ENCODE measurements around the gene TMEM40.
"Not testable (repeated sequence)": the region's sequence is repeated elsewhere in the genome, so short reads cannot be mapped to it uniquely, and the experiment has no call there.

Gene TMEM40

GRCh38 chr3:12759097-12759679, at the start of gene TMEM40:
TMEM40 (minus strand) TSS chr3:12759259; CDS start chr3:12749832, 9,427 bp downstream.
- no peak for DNase-seq (ENCODE audit: low read depth)

- no peak for DNase-seq (ENCODE audit: low read depth)
Observed at GRCh38 chr3:12808587-12808986, 49.5 kb upstream of the TMEM40 start.

GRCh38 chr3:12807601-12808359, 48.7 kb upstream of the TMEM40 start:
- no peak for DNase-seq (ENCODE audit: low read depth)

GRCh38 chr3:12807066-12807465, 48.0 kb upstream of the TMEM40 start:
- no peak for DNase-seq (ENCODE audit: low read depth)

GRCh38 chr3:12803371-12803770, 44.3 kb upstream of the TMEM40 start:
- DNase-seq (ENCODE audit: low read depth) = no peak

- DNase-seq (ENCODE audit: low read depth) = no peak
Observed at GRCh38 chr3:12799525-12800440, 40.7 kb upstream of the TMEM40 start.

- no peak for DNase-seq (ENCODE audit: low read depth)
Observed at GRCh38 chr3:12798559-12799179, 39.6 kb upstream of the TMEM40 start.

- DNase-seq (ENCODE audit: low read depth) = no peak
Observed at GRCh38 chr3:12797892-12798558, 39.0 kb upstream of the TMEM40 start.

GRCh38 chr3:12797124-12797891, 38.2 kb upstream of the TMEM40 start:
- no peak for DNase-seq (ENCODE audit: low read depth)

GRCh38 chr3:12796171-12797123, 37.4 kb upstream of the TMEM40 start, which contains the start of gene CAND2:
CAND2 (plus strand) TSS chr3:12796680; CDS start chr3:12796721, 41 bp downstream.
- DNase-seq (ENCODE audit: low read depth) = no peak

- DNase-seq (ENCODE audit: low read depth) = no peak
Observed at GRCh38 chr3:12793701-12794100, 34.6 kb upstream of the TMEM40 start.

GRCh38 chr3:12791430-12791829, 32.4 kb upstream of the TMEM40 start:
- DNase-seq (ENCODE audit: low read depth) = no peak

GRCh38 chr3:12787967-12788690, 29.1 kb upstream of the TMEM40 start:
- not testable (repeated sequence) for DNase-seq (ENCODE audit: low read depth)

- DNase-seq (ENCODE audit: low read depth) = peak; percentile 29
Observed at GRCh38 chr3:12787346-12787745, 28.3 kb upstream of the TMEM40 start.

- no peak for DNase-seq (ENCODE audit: low read depth)
Observed at GRCh38 chr3:12785096-12785495, 26.0 kb upstream of the TMEM40 start.

GRCh38 chr3:12782172-12782815, 23.2 kb upstream of the TMEM40 start:
- no peak for DNase-seq (ENCODE audit: low read depth)

- no peak for DNase-seq (ENCODE audit: low read depth)
Observed at GRCh38 chr3:12780751-12781150, 21.7 kb upstream of the TMEM40 start.

GRCh38 chr3:12777171-12777570, 18.1 kb upstream of the TMEM40 start:
- DNase-seq (ENCODE audit: low read depth) = no peak

Measured in stimulated activated CD4-positive, alpha-beta T cell treated with anti-CD3 and anti-CD28 coated beads, Interleukin-2, amount 100 ng/mL, for 4 hours (primary cell).